GM20000 (cell line): ENCODE measurements around the gene RENBP.

ENCODE experiments used
- DNase-seq: peaks from one replicate; pipeline ENCODE4 v3.0.0; 2012; ENCODE audit warnings: low spot score
- CTCF ChIP-seq: IDR thresholded peaks from 2 replicates; pipeline ENCODE4 v1.5.1; 2012; ENCODE audit warnings: mild to moderate bottlenecking, control low read depth; ENCODE audit errors: extremely low read depth, missing control alignments

Gene RENBP

GRCh38 chrX:153969125-153969903, 24.9 kb upstream of the RENBP start:
- TF ChIP-seq CTCF = no peak
- DNase-seq = no peak

GRCh38 chrX:153968754-153969124, 24.3 kb upstream of the RENBP start:
- no peak for TF ChIP-seq CTCF

GRCh38 chrX:153968255-153968654, 23.8 kb upstream of the RENBP start:
- no peak for DNase-seq
- no peak for TF ChIP-seq CTCF

More at GRCh38 chrX:153968754-153969124, 24.3 kb upstream of the RENBP start:
- DNase-seq = no peak

- no peak for TF ChIP-seq CTCF
- DNase-seq = no peak
These were observed 23.2 kb upstream of the RENBP start for GRCh38 chrX:153967536-153968224.

GRCh38 chrX:153966841-153967535, 22.5 kb upstream of the RENBP start:
- no peak for TF ChIP-seq CTCF
- no peak for DNase-seq

- no peak for DNase-seq
These were observed 21.8 kb upstream of the RENBP start for GRCh38 chrX:153966283-153966688.

More at GRCh38 chrX:153966283-153966688, 21.8 kb upstream of the RENBP start:
- no peak for TF ChIP-seq CTCF
